CD4-positive, alpha-beta T cell treated with Interleukin-15 for 4 hours (primary cell): Measurements from ENCODE around the gene EXOC3L2.
"Not testable (repeated sequence)": the region's sequence is repeated elsewhere in the genome, so short reads cannot be mapped to it uniquely, and the experiment has no call there.

Source experiments
- DNase-seq: peaks from one replicate; pipeline ENCODE4 v3.0.0-alpha.2; 2020; ENCODE audit warnings: low spot score

EXOC3L2 gene

DNA sequence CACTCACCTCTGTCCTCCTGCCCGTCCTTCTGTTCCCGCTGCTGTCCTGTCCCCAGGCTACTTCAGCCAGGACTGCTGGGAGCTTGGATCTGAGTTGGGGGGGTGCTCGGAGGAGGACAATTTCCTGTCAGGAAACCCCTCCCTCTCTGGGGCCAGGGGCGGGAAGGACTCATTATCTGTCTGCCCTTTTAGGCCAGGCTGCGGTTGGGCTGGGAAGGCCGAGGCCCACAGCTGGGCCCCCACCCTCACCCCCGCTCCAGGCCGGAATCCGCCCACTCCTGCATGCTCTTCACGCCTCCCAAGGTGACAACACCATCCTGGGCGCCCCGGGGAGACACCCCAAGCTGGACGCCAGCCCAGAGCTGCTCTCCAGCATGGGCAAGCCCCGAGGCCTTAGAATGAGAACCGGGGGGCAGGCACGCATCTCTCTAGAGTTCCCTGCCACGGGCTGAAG lies at the start of gene EXOC3L2:
TSS of gene EXOC3L2 (minus strand) at position 74 of the 454 bp plus-strand sequence. CDS start 6,362 bp downstream, outside the sequence.
- no peak for DNase-seq

DNA sequence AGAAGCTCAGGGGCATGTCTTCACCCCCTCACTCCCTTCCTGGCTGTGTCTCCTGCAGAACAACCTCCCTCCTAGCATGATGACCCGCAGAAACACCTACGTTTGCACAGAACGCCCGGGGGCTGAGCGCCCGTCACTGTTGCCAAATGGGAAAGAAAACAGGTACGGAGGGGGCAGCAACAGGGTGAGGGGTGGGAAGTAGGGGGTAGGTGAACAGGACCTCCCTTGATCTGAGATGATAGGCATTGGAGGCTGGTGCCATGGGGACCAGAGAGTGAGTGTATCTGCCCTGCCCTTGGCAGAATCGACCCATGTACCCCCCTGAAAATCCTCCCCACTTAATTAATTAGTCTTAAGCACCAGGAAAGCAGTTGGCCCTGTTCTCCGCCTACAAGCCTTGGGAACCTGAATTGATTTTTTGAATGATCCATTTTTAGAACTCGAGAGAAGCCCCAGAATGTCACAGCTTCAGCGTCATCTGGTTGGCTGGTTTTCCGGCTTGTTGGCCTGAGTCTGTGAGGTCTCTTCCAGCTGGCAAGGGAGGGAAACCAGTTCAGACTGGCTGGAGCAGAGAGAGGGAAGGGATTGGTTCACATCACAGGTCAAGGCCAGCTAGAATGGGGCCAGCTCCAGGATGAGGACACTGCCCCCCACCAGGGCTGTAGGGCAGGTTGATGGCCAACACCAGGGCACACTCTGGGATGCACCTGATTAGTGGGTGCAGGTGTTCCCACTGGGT lies 49.3 kb upstream of the EXOC3L2 start:
- no peak for DNase-seq

DNA sequence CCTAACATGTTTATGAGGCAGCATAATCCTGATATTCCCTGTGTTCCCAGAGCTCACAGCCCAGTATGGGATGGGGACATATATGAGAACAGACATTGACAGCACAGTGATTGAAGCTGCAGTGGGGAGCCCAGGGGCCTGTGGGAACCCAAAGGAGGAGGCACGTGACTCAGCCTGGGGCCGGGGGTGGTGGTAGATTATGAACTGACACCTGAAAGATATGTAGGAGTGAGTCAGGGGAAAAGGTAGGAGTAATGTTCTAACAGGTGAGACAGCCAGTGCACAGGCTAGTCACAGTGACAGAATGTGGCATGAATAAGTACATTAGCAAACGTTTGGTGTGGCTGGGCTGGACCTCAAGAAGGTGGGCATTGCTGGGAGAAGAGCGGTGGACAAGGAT lies 48.5 kb upstream of the EXOC3L2 start:
- no peak for DNase-seq

DNA sequence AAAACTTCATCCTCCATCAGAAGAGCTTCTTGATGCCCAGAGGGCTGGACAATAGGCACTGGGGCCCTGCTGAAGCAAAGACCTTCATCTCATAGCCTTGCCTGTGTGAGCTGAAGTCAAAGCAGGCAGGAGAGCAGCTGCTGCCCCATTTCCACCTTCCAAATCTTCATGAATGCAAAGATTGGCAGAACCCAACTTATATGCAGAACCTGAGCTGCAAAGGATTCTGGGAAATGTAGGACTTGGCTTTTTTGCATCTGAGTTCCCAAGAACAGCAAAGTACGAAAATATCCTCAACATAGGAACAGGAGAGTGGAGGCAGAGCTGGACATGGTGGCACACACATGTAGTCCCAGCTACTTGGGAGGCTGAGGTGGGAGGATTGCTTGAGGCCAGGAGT lies 46.6 kb upstream of the EXOC3L2 start:
- no peak for DNase-seq

DNA sequence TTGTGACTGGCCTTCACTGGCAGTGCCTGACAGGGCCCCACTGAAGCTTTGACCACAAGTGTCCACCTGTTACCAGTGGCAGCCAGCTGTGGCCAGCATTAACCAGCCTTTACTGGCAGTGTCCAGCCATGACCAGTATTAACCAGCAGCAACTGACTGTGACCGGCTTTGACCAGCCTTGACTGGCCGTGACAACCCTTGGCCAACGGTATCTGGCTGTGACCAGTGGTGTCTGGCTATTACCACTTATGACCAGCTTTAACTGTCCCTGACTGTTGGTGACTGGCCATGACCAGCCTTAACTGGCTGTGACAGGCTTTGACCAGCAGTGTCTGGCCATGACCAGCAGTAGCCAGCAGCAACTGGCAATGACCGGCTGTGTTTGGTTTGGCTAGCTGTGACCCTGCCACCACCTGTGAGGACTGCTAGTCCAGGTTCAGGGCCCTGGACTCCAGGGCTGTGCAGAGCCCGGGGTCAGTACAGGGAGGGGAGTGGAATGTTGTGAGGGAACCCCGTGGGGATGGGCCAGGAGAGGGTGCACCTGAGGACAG lies 45.2 kb upstream of the EXOC3L2 start:
- no peak for DNase-seq

DNA sequence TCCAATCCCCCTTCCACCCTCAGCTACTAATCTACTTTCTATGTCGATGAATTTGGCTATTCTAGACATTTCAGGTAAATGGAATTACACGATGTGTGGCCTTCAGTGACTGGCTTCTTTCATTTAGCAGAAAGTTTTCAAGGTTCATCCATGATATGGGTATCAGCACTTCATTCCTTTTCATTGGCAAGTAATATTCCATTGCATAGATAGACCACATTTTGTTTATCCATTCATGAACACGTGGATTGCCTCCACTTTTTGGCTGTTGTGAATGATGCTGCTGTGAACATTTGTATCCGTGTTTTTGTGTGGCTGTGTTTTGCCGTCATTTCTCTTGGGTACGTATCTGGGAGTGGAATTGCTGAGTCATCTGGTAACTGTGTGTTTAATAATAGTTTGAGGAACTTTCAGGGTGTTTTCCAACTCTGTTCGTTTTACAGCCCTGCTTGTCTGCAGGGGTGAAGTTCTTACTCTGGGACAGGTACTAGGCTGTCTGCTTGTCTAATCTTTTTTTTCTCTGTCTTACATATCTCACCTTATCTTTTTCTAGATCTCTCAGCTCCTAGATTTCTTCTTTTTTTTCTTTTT lies 38.3 kb upstream of the EXOC3L2 start:
- DNase-seq: no peak

DNA sequence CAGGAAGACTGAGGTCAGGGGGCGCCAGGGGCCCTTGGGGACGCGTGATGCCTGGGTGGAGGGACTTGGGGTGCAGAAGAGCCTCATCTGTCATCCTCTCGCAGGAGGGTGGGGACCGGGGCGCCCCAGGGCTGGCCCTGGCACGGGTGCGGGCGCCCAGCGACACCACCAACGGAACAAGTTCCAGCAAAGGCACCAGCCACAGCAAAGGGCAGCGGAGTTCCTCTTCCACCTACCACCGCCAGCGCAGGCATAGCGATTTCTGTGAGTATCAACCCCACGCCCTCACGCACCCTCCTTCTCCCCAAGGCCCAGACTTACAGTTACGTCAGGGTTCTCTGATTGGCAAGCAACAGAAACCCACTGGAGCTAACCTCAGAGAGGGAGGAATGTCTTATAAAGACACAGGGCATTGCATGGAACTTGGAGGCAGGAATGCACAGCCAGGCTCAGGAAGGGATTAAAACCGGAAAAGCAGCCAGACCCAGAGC lies 35.3 kb upstream of the EXOC3L2 start:
- DNase-seq: no peak

DNA sequence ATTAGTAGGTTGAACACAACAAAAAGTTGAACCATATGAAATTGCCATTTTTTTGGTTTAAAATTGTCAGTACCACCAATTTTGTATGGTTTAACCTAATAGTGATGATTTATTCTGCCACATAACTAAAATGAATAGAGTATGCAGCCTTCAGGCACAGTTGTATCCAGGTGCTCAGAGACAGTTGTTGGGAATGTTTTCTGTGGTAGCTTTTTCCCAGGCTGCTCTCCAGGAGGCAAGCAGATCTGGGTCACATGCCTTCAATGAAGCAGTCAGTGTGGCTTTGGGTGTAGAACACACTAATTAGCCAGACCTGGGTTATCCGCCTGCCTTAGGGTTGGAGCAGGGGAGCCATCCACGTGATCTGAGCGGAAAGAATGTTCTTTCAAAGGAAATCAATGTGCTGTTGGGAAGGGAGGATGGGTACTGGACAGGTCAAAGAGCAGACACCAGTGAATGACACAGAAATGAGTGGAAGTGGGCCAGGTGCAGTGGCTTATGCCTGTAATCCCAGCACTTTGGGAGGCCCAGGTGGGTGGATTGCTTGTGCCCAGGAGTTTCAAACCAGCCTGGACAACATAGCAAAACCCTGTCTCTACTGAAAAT lies 34.5 kb upstream of the EXOC3L2 start:
- DNase-seq: no peak

DNA sequence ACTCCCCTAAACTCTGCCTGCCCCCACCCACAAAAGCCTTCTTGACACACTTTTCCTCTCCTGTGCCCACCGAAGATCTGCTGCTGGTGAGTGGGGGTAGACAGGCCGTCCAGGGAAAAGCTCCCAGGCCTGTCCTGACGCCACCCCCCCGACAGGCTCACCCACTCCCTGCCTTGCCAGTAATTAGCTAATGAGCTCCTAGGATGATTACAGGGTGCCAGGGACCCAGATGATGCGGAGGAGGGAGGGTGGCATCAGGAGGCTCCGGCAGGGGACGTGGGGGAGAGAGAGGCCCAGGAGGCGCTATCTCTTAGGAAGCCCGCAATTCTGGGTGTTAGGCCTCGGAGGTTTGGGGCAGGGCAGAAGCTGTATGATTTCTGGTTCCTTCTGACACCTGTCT lies 32.9 kb upstream of the EXOC3L2 start:
- no peak for DNase-seq

DNA sequence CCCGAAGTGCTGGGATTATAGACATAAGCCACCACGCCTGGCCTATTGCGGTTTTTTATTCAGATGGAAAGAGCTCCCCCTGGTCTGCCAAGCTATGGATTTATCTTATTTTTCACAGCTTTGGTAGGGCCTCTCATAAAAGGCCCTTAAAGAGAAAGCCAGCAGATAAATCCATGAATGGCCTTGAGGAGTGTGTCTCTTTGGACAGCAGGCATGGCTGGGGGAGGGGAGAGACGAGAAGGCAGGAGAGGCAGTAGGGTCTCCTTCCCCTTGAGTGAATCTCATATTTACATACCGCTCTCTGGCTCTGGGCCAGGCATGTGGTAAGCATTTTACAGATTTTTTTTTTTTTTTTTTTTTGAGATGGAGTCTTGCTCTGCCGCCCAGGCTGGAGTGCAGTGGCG lies 31.1 kb upstream of the EXOC3L2 start:
- no peak for DNase-seq

DNA sequence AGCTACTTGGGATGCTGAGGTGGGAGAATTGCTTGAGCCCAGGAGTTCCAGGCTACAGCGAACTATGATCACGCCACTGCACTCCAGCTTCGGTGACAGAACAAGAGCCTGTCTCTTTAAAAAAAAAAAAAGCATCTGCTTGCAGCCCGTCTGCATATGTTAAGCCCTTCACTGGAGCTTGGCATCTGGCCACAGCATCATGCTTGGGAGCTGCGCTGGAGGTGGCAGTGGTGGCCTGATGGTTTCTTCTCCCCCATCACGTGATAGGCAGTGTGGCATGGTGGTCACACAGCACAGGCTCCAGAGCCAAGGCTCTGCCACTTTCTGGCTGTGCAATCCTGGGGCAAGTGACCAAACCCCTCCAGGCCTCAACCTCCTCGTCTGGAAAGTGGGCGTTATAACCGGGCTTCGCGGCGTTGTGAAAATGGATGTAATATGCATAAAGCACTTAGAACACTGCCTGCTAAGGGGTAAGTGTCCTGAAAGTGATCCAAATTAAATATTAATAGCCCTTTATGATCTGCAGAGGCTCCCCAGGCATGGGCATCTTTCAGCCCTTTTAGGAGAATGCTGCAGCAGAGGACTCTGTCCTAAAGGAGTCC lies 30.3 kb upstream of the EXOC3L2 start:
- DNase-seq: no peak

DNA sequence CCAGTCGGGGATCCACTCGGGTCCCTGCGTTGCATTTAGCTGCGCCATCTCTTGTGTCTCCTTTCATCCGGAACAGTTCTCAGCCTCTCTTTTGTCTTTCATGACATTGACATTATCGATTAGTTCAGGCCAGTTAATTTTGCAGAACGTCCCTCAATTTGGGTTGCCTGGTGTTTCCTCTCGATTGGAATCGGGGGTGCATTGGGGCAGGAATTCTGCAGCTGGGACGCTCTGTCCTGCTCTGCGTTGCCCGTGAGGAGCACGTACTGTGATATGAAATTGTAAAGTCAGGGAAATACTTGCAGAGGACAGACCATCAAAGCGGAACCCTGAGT lies 28.3 kb upstream of the EXOC3L2 start:
- no peak for DNase-seq

DNA sequence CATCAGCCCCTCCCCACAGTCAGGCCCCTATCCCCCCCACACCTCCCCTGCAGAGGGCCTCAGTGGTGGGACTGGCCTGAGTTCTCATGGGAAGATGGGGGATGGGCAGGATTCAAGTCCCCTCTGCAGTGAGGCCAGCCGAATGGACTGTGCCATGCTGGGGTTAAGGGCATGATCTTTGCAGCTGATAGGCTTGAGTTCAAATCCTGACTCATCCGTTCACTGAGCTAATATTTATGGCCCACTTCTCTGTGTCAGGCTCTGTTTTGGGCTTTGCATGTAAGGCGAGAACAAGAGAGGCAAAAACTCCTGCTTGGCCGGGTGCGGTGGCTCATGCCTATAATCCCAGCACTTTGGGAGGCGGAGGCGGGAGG lies 26.5 kb upstream of the EXOC3L2 start:
- no peak for DNase-seq

DNA sequence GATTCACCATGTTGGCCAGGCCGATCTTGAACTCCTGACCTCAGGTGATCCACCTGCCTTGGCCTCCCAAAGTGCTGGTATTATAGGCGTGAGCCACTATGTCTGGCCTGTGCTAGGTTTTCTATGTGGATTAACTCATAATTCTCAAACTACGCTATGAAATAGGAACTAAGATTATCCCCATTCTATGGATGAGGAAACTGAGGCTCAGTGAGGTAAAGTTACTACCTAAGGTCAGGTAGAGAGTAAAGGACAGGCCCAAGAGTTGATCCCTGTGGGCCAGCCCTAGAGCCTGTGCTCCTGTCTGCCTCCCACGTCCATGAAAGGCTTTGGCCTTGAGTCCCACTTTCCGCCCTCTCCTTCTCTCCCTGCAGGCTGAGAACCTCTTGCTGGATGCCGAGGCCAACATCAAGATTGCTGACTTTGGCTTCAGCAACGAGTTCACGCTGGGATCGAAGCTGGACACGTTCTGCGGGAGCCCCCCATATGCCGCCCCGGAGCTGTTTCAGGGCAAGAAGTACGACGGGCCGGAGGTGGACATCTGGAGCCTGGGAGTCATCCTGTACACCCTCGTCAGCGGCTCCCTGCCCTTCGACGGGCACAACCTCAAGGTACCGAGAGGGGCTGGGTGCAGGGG lies 26.0 kb upstream of the EXOC3L2 start:
- no peak for DNase-seq

DNA sequence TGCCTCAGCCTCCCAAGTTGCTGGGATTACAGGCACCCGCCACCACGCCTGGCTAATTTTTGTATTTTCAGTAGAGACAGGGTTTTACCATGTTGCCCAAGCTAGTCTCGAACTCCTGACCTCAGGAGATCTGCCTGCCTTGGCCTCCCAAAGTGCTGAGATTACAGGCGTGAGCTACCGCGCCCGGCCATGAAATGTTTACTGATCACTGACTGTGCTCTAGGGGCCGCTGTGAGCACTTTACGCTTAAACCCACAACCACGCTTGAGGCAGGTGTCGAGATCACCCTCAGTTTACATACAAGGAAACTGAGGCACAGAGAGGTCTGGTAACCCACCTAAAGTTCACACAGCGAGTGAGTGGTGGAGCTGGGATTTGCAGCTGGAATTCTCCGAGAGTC lies 24.7 kb upstream of the EXOC3L2 start:
- DNase-seq: not testable (repeated sequence)

DNA sequence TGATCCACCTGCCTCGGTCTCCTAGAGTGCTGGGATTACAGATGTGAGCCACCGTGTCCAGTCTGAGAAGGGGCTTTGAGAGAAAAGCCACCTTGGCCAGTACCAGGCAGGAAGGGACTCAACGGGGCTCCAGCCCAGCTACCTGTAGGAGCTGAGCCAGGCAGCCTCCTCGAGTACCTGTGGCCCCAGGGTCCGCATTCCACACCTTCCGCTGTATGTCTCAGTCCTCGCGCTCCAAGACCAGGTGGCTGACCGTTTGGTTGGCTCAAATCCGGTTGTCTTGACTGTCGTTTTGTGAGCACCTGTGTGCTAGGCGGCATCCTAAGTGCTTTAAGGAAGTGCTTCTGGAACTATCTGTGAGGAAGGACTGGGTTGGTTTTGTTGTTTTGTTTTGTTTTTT lies 22.1 kb upstream of the EXOC3L2 start:
- DNase-seq: no peak

DNA sequence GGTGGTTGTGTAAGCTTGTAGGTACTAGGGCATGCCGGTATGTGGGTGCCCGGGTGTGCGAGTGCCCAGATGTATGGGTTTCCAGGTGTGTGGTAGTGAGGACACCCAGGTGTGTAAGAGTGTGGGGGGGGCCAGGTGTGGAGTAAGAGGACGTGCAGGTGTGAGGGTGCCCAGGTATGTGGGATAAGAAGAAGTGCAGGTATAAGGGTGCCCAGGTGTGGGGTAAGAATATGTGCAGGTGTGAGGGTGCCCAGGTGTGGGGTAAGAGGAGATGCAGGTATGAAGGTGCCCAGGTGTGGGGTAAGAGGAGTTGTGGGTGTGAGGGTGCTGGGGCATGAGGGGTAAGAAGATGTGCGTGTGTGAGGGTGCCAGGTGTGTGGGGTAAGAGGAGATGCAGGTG lies 20.2 kb upstream of the EXOC3L2 start:
- DNase-seq: no peak

DNA sequence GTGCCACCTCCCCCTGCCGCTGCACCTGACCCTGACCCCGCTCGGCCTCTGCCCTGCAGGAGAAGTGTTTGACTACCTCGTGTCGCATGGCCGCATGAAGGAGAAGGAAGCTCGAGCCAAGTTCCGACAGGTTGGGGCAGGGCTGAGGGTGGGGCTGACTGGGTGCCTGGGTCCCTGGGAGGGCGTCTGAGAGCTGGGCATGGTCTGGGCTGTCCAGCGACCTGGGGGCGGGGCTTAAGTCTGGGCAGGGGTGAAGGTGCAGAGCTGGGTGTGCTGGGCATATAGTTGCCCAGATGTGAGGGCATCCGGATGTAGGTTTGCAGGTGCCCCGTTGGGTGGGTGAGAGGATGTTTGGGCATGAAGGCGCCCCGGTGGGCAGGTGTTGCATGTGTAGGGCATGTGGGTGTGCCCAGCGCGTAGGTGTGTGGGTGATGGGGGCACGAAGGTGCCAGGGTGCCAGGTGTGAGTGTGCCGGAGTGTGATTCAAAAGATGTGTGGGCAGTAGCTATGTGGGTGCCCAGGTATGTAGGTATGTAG lies 19.6 kb upstream of the EXOC3L2 start:
- no peak for DNase-seq

DNA sequence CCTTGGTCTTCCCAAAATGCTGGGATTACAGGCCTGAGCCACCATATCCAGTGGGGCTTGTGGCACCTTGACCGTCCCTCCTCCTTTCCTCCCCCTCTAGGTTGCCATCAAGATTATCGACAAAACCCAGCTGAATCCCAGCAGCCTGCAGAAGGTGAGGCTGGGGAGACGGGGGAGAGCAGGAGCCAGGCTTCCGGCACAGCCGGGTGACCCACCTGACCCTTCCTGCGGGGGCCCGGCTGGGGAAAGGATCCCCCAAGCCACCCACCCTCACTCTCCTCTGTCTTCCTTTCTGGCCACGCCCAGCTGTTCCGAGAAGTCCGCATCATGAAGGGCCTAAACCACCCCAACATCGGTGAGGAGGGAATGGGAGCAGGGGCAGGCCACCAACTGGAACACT lies 17.8 kb upstream of the EXOC3L2 start:
- no peak for DNase-seq

DNA sequence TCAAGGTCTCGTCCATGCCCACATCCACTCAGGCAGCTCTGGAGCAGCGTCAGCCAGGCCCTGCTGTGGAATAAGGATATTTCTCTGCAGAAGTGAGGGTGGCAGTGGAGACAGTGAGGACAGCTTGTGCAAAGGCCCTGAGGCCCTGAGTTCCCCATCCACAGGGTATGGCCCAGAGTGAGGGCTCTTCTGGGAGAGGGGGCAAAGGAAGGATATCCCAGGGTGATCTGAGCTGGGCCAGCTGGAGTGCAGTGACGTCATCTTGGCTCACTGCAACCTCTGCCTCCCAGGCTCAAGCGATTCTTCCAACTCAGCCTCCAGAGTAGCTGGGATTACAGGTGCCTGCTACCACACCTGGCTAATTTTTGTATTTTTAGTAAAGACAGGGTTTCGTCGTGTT lies 17.4 kb upstream of the EXOC3L2 start:
- DNase-seq: no peak

DNA sequence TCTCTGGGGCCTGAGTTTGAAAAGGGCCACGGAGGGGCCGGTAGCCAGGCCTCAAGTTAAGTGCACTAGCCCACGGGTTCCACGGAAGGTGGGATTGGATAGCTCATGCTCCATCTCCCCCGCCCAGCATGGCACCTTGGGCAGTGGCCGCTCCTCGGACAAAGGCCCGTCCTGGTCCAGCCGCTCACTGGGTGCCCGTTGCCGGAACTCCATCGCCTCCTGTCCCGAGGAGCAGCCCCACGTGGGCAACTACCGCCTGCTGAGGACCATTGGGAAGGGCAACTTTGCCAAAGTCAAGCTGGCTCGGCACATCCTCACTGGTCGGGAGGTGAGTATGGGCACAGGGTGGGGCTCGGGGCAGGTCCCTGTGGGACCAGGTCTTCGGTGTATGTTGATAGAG lies 13.7 kb upstream of the EXOC3L2 start:
- DNase-seq: no peak

DNA sequence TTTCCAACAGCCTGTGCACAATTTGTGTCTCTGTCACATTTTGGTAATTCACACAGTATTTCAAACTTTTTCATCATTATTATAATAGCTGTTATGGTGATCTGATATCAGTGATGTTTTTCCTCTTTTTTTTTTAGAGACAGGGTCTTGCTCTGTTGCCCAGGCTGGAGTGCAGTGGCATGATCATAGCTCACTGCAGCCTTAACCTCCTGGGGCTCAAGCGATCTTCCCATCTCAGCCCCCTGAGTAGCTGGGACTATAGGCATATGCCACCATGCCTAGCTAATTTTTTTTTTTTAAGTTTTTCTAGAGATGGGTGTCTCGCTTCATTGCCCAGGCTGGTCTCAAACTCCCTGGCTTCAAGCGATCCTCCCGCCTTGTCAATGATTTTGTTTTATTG lies 11.6 kb upstream of the EXOC3L2 start:
- no peak for DNase-seq
